Smooth muscle cell (in vitro differentiated cells): ENCODE measurements around the gene FAIM. TPM values are rescaled to one million over a fixed set of nuclear protein-coding genes. Genes with fewer than 3 reads are reported as not detected.

Experiments
- DNase-seq: peaks from one replicate; lab custom pipeline; 2025; ENCODE audit not compliant: unreplicated experiment; lab: John Stamatoyannopoulos, UW
- H2AFZ ChIP-seq: fragments of 200-600 bp; sonication (generic); 2 replicates; pipeline ENCODE4 v1.6.0; 2016; ENCODE audit warnings: antibody characterized with exemption, low read depth, mild to moderate bottlenecking
- H3F3A ChIP-seq: fragments of 200-600 bp; sonication (generic); 2 replicates; pipeline ENCODE4 v1.6.0; 2017; ENCODE audit warnings: antibody characterized with exemption, low read depth
- H3K27ac ChIP-seq: fragments of 200-600 bp; sonication (generic); 2 replicates; pipeline ENCODE4 v1.5.1; 2016; ENCODE audit warnings: low read depth, mild to moderate bottlenecking
- H3K27me3 ChIP-seq: fragments of 200-600 bp; sonication (generic); 2 replicates; pipeline ENCODE4 v1.6.1; 2016; ENCODE audit warnings: low read depth, mild to moderate bottlenecking
- H3K36me3 ChIP-seq: fragments of 200-600 bp; sonication (generic); 2 replicates; pipeline ENCODE4 v1.5.1; 2016; ENCODE audit warnings: low read depth
- H3K4me1 ChIP-seq: fragments of 200-600 bp; sonication (generic); 2 replicates; pipeline ENCODE4 v1.5.1; 2016; ENCODE audit warnings: low read depth
- H3K4me2 ChIP-seq: fragments of 200-600 bp; sonication (generic); 2 replicates; pipeline ENCODE4 v1.6.0; 2016; ENCODE audit warnings: mild to moderate bottlenecking
- H3K4me3 ChIP-seq: fragments of 200-600 bp; sonication (generic); 2 replicates; pipeline ENCODE4 v1.5.1; 2016; ENCODE audit warnings: mild to moderate bottlenecking
- H3K79me2 ChIP-seq: fragments of 200-600 bp; sonication (generic); 2 replicates; pipeline ENCODE4 v1.6.0; 2016; ENCODE audit warnings: low read depth, mild to moderate bottlenecking
- H3K9ac ChIP-seq: fragments of 200-600 bp; sonication (generic); 2 replicates; pipeline ENCODE4 v1.6.0; 2016; ENCODE audit warnings: low read depth
- H3K9me3 ChIP-seq: fragments of 200-600 bp; sonication (generic); replicated peaks from 2 replicates; pipeline ENCODE4 v1.5.1; 2016; ENCODE audit warnings: low read depth
- H4K20me1 ChIP-seq: fragments of 200-600 bp; sonication (generic); 2 replicates; pipeline ENCODE4 v1.6.0; 2016; ENCODE audit warnings: low read depth
- CTCF ChIP-seq: fragments of 200-600 bp; sonication (generic); IDR thresholded peaks from 2 replicates; pipeline ENCODE4 v1.5.1; 2017; ENCODE audit warnings: borderline replicate concordance, mild to moderate bottlenecking, antibody characterized with exemption; ENCODE audit not compliant: insufficient read depth, poor library complexity, severe bottlenecking
- WGBS: methylation state at CpG from one replicate; pipeline ENCODE4 v1.1.7; 2016; ENCODE audit warnings: low lambda C conversion rate; 5-methylcytosine and 5-hydroxymethylcytosine counted together
- polyA plus RNA-seq: library from polyadenylated mRNA; unstranded; fragments of >200 nt; fragmentation: Nextera tagmentation; extraction: Ambion mirVana; gene quantifications from 2 replicates; pipeline ENCODE4 v1.2.1, GENCODE V29; 2016
- total RNA-seq: library from RNA; depleted of rRNA; stranded (reverse); fragments of >200 nt; gene quantifications from 2 replicates; pipeline ENCODE4 v1.2.3, GENCODE V29; 2014

Gene FAIM
- total and polyA plus RNA-seq, 2 experiments from 2014 or later, result 6.4 to 7.2 TPM

- Histone ChIP-seq H3K4me1 (no peaks in the 10 kb centered on the region), H3K4me3 (no peak overlapping the region), H4K20me1 (no peaks in the 10 kb centered on the region), H2AFZ (no peak overlapping the region), H3K36me3 (no peaks in the 10 kb centered on the region), H3K4me2 (no peak overlapping the region), H3K27ac (no peak overlapping the region), H3K27me3 (no peaks in the 10 kb centered on the region), H3K9me3 (no peaks in the 10 kb centered on the region), H3K79me2 (no peaks in the 10 kb centered on the region), H3K9ac (no peak overlapping the region), H3F3A (no peaks in the 10 kb centered on the region)
- 89% methylated on average over 3 of the region's 3 CpGs for WGBS
- no peak for TF ChIP-seq CTCF
- no peak for DNase-seq
Observed at GRCh38 chr3:138625707-138626365, 17.3 kb downstream of the FAIM start.

GRCh38 chr3:138629526-138629925 is 21.0 kb downstream of the FAIM start:
- Histone ChIP-seq H3F3A (no peaks in the 10 kb centered on the region), H3K27me3 (no peaks in the 10 kb centered on the region), H3K36me3 (no peaks in the 10 kb centered on the region), H3K4me2 (no peak overlapping the region), H3K9ac (no peak overlapping the region), H3K4me3 (no peak overlapping the region), H3K27ac (no peak overlapping the region), H4K20me1 (no peaks in the 10 kb centered on the region), H2AFZ (no peak overlapping the region), H3K4me1 (no peaks in the 10 kb centered on the region), H3K79me2 (no peaks in the 10 kb centered on the region), H3K9me3 (no peaks in the 10 kb centered on the region)
- no peak for DNase-seq
- no peak for TF ChIP-seq CTCF
- WGBS, result 65% methylated on average over 6 of the region's 6 CpGs

- H3K9me3 ChIP-seq, result no peaks in the 10 kb centered on the region
- H3K4me1 ChIP-seq, result no peaks in the 10 kb centered on the region
- no peaks in the 10 kb centered on the region for H3F3A ChIP-seq
- no peaks in the 10 kb centered on the region for H4K20me1 ChIP-seq
- H3K27ac ChIP-seq, result no peak overlapping the region
- H3K4me3 ChIP-seq, result no peak overlapping the region
- WGBS, result 95% methylated on average over 2 of the region's 2 CpGs
- no peaks in the 10 kb centered on the region for H3K27me3 ChIP-seq
- H3K9ac ChIP-seq, result no peak overlapping the region
- H2AFZ ChIP-seq, result no peak overlapping the region
- no peak for TF ChIP-seq CTCF
- H3K36me3 ChIP-seq, result no peaks in the 10 kb centered on the region
- H3K79me2 ChIP-seq, result no peaks in the 10 kb centered on the region
- DNase-seq, result no peak
- H3K4me2 ChIP-seq, result no peak overlapping the region
Observed at GRCh38 chr3:138638641-138639040, 30.1 kb downstream of the FAIM start.

GRCh38 chr3:138640537-138640936 is 32.0 kb downstream of the FAIM start:
- H3K27me3 ChIP-seq, result no peaks in the 10 kb centered on the region
- no peak for DNase-seq
- no peak overlapping the region for H2AFZ ChIP-seq
- H3K4me1 ChIP-seq, result no peaks in the 10 kb centered on the region
- no peak overlapping the region for H3K9ac ChIP-seq
- no peaks in the 10 kb centered on the region for H3K79me2 ChIP-seq
- H3K27ac ChIP-seq, result no peak overlapping the region
- H3F3A ChIP-seq, result no peaks in the 10 kb centered on the region
- no peak for TF ChIP-seq CTCF
- WGBS, result 84% methylated on average over 4 of the region's 4 CpGs
- no peak overlapping the region for H3K4me3 ChIP-seq
- H3K9me3 ChIP-seq, result peaks cover under 1% of the 10 kb centered on the region
- H3K4me2 ChIP-seq, result no peak overlapping the region
- H4K20me1 ChIP-seq, result no peaks in the 10 kb centered on the region
- no peaks in the 10 kb centered on the region for H3K36me3 ChIP-seq
